GM18517 (cell line): ENCODE measurements around the gene NEB.
"Not testable (repeated sequence)": the region's sequence is repeated elsewhere in the genome, so short reads cannot be mapped to it uniquely, and the experiment has no call there.

Experiments
- ATAC-seq: cut with Tn5 transposase; IDR thresholded peaks from one replicate; pipeline ENCODE4 v1.9.1; 2021; ENCODE audit warnings: mild to moderate bottlenecking, moderate library complexity; ENCODE audit not compliant: unreplicated experiment

The NEB gene

DNA sequence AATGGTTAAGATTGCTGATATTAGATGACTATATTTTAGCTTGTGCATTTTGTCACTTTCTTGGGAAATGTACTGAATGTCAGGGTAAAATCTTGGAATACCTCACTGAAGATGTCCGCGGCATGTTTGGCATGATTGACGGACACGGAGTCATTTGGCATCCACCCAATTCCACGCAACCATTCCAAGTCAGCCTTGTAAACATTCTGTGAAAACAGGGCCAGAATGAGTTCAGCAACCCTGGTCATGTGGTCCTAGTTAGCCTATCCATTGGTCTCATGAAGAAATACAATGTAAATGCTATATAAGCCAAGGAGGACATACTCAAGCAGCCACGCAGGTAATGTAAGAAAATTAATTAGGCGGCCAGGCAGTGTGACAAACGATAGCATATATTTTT lies 165.1 kb downstream of the NEB start:
- no peak for ATAC-seq

DNA sequence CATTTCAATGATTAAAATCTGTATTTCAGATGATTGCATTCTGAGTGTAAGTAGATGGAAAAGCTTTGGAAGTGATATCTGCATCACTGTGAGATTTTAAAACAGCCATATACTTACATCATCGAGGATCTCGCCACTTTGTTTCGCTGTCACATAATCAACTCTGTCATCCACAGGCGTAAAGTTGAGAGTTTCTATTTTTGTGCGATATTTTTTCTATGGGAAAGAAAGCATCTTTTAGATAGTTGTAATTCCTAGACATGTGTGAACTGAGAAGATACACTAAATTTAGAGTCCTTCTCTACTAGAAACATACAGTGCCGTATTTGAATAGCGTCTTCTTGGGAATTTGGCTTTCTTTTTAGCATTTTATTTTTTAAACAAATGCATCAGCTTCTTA lies 165.8 kb downstream of the NEB start:
- ATAC-seq = no peak

DNA sequence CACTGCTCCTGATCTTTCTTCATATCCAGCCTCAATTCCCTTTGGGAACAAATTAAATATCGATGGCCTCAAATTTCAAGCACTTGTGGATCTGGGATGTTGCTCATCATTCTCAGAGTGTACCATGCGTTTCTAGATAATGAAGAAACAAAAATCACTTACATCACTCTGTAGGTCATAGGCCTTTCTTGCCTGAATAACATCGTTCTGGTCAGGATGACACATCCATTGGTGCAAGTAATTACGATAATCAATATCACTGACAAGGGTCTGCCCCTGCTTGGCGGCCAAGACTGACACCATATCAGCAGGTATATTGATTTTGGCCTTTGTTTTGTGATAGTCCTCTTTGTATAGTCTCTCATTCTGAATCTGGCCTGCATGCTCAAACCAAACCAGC lies 167.3 kb downstream of the NEB start:
- ATAC-seq = no peak

DNA sequence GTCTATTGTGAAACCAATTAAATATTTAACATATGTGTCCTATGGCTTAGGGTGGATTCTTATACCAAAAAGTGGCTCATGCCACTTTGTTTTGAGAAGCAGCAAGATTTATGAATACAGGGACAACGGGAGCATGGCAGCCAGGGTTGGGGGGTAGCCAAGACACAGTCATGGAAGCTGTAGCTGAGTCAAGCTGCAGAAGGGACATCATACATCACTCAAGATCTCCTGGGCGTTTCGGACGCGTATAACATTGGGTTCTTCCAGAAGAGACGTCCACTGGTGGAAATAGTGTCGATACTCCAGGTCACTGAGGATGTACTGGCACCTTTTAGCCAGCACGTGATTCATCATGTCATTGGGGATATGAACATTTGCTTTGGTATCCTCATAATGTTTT lies 171.9 kb downstream of the NEB start:
- ATAC-seq = no peak

DNA sequence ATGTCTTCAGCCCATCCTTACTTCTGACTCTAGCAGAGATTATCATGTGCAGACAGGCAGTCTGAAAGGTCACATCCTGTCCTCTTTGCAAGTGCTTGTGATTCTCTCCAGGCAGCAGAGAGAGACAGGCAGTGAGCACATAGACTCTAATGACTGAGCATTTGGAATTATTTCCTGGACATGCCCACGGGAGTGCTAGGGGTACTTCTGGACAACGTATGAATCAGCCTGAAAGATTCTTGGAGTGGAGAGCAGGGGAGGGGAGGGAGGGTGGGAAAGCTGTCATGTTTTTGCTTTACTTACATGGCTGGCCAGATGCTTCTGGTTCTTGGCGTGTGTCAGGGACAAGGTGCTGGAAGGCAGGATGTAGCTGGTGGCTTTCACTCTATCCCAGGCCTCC lies 174.0 kb downstream of the NEB start:
- no peak for ATAC-seq

DNA sequence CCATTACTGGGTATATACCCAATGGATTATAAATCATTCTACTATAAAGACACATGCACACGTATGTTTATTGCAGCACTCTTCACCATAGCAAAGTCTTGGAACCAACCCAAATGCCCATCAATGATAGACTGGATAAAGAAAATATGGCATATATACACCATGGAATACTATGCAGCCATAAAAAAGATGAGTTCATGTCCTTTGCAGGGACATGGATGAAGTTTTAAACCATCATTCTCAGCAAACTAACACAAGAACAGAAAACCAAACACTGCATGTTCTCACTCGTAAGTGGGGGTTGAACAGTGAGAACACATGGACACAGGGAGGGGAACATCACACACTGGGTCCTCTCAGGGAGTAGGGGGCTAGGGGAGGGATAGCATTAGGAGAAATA lies 174.8 kb downstream of the NEB start:
- ATAC-seq = not testable (repeated sequence)

DNA sequence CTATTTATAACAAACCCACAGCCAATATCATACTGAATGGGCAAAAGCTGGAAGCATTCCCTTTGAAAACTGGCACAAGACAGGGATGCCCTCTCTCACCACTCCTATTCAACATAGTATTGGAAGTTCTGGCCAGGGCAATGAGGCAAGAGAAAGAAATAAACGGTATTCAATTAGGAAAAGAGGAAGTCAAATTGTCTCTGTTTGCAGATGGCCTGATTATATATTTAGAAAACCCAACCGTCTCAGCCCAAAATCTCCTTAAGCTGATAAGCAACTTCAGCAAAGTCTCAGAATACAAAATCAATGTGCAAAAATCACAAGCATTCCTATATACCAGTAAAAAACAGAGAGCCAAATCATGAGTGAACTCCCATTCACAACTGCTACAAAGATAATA lies 176.4 kb downstream of the NEB start:
- not testable (repeated sequence) for ATAC-seq

DNA sequence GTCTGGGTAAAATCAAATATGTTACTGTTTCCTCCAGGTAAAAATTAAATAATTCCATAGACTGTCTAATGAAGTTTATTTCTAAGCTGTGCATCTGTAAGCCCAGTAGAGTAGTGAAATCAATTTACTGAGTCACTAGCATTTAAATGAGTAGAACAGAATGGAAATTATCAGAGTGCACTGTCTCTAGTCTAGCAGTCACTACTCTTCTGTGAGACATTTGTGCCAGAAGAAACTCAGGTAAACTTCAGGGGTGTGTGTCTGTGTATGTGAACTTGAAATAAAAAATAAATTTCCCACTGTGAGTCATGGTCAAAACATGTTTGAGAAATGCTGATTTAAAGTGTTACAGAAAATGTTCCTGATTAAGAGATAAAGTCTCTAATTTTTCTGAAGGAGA lies 178.2 kb downstream of the NEB start:
- ATAC-seq = no peak

DNA sequence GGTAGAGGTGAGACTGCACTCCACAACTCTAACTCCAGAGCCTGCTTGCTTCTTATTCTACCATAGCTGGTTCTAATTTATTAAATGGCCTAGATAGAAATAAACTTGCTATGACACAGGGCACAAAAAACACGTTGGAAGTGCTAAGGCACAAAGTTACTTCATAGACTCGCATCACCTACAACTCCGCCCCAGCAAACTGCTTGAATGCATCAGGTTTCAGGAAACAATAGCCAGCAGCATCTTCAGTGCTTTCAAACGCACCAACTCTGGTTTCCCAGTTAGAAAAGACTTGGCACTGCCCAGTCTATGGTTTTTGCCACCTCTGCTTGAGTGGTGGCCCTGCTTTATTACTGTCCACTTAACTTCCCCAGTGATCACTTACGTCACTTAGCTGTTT lies 182.0 kb downstream of the NEB start:
- ATAC-seq = no peak

DNA sequence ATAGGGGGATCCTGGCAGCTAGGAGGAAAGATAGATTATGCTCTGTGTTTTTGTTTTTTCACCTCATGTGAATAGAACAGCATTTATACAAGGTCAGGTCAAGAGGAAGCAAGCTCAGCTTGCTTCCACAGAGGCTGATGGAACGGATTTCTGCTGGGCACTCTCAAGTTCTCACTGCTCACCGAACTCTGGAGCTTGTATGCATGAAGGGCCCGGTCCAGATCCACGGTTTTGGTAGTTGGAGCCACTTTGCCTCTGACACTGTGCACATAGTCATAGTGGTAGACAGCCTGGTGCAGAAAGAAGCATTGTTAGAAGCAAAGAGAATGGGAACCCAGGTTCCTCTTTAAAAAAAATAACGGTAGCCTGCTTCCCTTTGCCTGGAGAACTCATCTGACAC lies 182.7 kb downstream of the NEB start:
- no peak for ATAC-seq

DNA sequence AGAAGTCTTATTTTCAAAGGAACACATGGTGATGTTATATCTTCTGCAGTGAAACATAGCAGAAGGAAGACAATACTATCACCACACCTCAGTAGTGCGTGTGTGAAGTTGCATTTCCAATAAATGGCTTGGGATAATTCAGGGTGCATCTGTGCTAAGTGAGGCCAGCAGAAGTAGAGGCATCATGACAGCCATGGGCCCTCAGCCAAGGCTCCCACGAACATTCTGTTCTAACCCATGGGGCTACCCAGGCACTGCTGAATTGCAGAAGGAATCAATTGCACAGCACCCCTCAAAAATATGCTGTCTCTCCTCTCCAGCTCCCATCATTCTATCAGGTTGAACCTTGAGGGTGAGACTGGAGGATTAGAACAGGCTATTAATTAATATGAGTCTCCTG lies 185.1 kb downstream of the NEB start:
- no peak for ATAC-seq

DNA sequence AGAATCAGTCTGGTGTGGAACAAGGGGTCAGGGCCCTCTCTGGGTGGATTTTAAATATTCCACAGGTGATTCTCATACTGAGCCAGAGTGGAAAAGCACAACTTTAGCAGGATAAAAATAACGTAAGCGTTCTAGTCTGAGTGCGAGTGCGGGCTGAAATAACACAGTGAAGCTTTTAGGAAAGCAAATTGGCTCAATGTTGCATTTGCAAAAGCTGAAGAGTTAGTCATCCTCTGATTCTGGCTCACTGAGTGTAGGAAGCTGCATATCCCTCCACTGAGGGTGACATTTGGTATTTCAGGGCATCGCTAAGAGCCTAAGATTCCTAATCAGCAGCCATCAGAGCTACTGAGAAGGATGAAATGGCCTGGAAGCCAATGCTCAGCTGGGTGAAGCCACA lies 189.8 kb downstream of the NEB start:
- no peak for ATAC-seq

DNA sequence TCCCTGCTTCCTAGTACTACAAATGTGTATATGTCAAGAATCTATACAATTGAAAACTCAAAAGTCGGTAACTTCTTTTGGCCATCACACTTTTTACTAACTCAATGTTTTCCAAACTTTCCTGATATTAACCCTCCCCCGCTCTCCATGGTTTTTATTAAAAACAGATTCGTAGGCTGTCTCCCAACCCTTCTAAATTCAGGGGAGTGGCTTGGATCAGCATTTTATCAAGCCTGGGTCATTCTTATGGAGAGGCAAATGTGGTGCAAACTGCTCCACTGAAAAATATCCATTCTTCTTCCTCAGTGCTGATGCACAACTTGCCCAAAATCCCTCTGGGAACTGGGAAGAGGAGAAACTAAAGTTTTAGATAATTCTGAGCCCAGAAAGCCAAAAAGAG lies 190.4 kb downstream of the NEB start:
- ATAC-seq = no peak

DNA sequence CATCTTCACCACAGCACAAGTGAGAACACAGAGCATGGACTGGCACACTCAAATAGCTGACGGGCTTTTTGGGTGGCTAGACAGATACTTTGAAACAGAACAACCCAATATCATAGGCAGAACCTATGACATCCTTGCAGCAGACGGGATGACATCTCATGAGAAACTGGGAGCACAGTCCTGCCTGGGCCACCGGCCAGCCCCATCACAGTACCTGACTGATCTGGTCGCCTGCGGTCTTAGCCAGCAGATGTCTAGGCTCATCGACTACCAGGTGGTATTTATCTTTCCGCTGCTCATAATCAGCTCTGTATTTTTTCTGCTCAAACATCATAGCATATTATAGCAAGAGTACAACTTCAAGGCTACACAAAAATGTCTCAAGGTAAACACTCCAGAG lies 200.3 kb downstream of the NEB start:
- ATAC-seq = no peak

DNA sequence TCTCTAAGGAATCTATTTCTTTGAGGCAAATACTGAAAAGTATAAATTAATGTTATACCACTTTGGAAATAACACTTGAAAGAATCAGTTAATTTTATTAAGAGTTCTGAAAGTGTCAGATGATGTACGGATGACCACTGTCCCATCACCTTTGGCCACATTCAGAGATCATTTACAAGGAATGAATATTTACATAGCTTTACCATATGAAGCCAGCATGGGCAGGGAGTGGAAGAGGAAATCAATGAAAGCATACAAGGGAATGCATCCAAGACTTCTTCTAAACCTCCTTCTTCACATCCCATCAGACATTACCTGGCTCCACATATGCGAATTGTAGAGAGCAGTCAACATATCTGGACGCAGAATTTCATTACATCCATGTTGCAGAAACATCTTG lies 201.1 kb downstream of the NEB start:
- no peak for ATAC-seq

DNA sequence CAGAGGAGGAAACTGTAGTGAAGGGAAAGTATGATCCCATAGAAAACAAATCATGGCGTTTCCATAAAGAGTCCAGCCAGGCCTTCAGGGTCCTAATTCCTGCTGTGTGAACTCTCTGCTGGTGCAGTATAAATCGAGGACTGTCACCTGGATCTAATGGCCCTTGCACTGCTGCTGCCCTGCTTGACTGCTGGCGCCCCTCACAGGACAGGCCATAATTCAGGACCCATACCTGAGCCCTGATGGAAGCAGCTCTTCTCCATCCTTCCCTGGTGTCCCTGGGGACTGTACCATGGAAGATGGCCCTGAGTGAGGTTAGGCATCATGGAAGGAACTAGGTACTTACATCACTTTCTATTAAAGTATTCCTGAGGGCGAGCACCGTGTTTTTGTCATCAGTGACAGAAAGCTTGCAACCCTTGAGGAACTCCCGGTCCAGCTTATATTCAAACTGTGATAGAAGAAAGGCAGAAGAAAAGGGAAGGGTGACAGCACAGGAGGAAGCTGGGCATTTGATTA lies 207.6 kb downstream of the NEB start:
- no peak for ATAC-seq

DNA sequence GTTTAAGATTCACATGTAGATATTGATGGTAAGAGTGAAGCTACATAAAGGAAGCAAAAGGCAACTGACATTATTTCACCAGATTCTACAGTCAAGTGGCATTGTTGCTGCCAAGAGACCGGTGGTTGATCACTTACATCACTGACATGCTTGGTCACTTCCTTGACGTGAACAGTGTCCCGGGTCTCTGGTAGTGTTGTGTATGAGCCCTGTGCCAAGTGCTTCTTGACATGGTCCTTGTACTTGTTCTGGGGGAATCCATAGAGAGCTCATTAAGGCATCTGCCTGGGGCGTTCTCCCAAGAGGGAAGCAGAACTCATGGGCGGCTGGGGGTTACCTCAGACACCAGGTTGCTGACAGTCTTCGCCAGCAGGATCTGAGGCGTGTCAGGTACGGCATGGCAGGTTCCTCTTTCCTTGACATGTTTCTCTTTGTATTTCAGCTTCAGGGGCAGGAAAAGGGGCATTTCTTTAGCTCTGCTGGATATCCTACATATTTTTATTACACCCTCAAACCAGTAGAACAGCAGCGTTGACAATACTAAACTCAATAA lies 208.4 kb downstream of the NEB start:
- ATAC-seq = no peak

DNA sequence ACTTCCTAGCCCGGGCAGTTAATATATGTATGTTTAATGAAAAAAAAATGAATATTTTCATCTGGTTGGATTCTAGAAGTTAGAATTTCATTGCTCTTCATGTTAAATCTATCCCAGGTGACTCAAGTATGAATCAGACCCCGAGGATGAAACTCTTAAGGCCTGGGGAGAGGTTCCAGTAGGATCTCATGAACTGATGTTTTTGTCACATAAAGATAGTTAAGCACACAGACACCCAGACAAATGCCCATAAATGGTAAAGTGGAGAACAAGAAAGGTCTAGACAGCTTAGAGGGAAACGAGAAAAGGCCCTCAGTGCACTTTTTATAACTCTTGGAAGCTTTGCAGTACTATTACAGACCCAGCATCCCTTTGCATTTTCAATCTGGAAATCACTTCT lies 210.4 kb downstream of the NEB start:
- ATAC-seq = no peak

DNA sequence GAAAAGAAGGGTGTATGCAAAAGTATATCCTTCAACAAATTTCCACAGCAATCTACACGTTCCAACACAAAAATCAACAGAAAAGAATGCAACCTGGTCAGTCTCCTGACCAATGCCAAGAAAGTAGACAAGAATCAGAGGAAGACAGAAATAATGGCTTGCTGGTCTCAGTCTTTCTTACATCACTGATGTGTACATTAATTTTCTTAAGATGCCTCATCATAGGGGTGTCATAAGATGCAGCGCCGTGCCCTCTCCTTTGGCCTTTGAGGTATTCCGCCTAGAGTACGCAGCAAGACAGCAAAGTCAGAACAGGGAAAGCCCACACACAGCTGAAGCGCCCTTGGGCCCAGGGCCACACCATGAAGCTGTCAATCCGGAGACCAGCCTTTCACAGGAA lies 211.7 kb downstream of the NEB start:
- no peak for ATAC-seq

DNA sequence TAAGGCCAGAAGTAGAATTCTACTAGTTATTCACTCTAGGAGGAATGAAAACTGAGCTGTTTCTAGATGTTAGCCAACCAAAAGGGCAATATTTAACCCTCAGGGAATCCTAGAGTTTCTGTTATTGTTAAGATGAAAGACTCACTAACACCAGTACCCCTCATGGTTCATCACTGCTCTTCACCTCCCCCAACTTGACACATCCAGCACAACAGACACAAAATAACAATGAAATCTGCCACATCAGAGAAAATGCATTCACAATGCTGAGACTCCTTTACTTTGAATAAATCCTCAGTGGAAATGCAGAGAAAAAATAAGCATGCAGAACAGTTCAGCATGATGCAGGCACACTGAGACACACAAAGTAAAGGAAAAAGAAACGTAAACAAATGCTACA lies 213.3 kb downstream of the NEB start:
- ATAC-seq = no peak

DNA sequence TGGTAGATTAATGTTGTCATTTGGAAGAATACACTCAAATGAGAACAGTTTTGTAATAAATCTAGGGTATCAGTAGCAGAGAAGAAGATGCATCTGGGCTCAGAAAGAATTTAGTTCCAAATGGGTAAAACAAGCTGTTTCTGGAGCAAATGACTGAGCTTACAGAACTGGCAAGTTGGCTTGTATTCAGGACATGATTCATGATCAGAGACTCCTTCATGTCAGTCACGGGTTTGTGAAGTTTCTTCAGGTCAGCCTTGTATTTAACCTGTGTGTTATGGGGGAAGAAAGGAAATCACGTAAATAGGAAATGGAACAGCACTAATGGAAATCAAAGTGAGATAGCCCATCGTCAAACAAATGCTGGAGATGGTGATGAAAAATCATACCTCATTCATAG lies 215.5 kb downstream of the NEB start:
- no peak for ATAC-seq

DNA sequence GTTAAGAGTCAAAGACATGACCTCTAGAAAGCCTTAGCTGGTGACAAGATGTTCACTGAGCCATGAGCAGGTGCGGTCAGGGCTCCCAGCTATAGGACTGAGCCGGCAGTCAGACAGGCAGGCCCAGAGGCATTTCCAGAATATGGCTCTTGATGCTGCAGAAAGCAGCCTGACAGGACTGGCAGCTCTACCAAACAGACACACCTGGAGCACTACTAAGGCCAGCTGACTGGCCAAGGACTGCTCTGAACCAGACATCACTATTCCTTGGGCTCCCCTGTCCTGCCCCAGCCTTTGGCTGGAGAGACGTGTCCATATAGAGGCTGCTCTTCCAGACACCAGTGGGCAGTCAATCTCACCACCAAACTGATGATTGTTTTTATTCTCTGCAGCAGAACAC lies 225.8 kb downstream of the NEB start:
- ATAC-seq = no peak

DNA sequence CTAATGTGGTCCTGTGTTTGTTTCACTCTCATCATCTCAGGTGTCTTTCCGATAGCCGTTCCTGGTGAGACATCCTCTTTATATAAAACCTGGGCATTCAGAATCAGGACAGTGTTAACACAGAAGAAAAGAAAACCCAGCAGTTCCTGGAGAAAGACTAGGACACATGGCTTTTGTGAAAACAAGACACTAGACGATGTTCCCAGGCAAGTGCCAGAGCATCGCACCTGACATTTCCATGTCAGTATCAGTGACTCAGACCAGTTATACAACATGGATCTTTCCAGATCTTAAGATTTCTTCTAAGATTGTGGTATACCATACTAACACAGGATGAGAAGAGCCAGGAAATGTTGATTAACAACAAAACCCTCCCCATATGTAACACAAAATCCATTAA lies 228.1 kb downstream of the NEB start:
- ATAC-seq = no peak

DNA sequence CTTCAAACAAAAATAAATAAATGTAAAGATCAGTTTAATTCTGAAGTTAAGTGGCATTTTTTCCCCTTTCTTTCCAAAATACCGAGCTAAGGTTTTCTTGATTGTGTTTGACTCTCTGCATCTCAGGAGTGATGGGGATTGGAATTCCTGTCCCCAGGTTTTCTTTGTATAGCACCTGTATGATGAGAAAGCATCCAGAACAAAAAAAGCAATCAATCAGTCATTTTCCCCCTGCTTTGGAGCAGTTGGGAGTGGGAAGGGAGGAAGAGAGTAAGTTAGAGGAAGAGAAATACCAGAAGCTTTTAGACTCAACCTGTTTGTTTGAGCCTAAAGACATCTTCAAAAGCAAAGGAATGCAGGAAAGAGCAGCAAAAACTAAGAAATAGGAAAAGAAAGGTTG lies 236.1 kb downstream of the NEB start:
- ATAC-seq = no peak
